T1000 (cell line): ENCODE measurements around the gene SULT1C4.
"Not testable (repeated sequence)": the region's sequence is repeated elsewhere in the genome, so short reads cannot be mapped to it uniquely, and the experiment has no call there.

Experiments used
- DNase-seq: peaks from one replicate; lab custom pipeline; 2025; ENCODE audit warnings: mixed read lengths; lab: John Stamatoyannopoulos, UW

SULT1C4 gene

DNA sequence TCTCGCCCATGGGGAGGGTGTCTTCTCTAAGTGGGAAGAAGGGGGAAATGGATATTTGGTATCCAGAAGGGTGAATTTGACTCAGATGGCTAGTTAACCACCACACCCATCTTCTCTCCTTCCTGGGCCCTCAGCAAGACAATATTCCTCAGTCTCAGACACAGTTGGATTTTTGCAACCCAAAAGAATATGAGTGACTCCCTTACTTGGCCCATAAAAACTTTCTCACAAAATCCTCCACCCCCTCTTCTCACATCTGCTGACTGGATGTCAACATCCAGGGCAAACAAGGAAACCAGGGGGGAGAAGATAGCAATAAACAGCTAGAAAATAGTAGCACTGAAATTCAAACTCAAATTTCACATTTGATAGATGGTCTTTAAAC is 35.9 kb downstream of the SULT1C4 start:
- DNase-seq: no peak

DNA sequence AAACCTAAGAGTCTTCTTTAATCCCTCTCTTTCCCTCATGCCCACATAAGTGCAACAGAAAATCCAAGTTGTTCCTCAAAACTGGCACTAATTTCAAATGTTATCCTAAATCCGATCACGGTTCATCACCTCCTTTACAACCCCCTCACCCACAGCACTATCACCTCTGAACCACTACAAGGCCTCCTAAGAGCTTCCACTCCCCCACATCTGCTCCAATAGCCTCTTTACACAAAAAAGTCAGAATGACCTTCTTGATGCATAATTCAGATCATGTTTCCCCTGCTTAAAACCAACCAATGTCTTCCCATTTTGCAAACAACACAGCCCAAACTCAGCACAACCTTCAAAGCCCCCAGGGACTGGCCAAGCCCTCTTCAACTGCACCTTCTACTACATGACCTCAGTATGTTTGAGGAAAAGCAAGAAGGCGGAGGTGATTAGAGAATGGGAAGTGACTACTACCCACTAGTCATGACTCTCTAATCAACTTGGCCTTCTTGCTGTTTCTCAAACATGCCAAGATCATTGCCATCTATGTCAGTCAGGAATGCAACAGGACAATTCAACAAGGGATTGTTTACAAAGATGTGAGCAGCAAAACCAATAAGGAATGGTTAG is 36.6 kb downstream of the SULT1C4 start:
- no peak for DNase-seq

DNA sequence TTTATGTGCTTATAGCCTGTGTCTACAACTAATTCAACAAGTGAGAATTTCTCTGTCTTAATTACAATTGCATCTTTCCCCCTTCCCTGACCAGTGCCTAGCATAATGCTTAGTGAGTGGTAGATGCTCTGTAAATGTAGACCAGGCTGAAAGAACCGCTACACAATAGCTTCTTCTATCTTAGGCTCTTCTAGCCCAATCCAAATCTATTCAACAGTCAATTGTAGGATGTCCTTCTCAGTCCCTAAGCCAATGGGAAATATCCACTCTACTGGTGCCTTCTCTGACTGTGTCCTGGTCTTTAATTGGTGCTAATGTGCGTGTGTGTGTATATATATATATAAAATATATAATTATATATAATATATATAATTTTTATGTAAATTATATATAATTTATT is 37.2 kb downstream of the SULT1C4 start:
- no peak for DNase-seq

DNA sequence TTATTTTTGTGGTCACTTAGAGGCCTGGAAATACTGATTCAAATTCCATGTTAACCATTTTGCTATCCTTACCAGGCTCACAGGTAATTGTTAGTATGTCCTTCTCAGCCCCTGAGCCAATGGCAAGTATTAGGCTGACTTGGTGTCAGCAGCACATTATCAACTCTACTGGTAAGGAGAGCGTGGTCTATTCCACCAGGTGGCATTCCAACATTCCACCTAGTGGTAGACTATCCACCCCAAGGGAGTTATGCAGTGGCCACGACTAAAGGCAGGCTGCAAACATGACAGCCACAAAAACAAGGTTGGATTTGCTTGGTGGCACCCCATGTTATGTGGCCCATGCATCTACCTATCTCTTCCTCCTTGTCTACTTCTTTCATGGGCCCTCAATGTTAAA is 39.5 kb downstream of the SULT1C4 start:
- no peak for DNase-seq

DNA sequence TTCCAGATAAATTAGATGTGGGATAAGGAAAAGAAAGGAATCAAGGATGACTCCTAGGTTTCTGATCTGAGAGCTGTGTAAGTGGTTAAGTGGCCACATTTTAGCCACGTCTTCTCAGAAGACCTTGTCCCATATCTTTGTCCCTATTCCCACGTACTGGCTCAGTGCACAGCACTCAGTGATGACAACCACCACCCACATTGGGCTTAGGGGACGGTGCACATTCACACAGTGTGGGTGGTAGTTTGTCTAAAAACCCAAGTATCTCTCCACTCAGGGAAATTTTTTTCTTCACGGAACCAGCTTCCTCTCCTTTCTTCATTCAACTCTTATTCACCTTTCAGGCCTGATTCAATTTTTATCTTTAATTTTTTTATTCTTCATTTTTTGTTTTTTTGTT is 40.7 kb downstream of the SULT1C4 start:
- no peak for DNase-seq

DNA sequence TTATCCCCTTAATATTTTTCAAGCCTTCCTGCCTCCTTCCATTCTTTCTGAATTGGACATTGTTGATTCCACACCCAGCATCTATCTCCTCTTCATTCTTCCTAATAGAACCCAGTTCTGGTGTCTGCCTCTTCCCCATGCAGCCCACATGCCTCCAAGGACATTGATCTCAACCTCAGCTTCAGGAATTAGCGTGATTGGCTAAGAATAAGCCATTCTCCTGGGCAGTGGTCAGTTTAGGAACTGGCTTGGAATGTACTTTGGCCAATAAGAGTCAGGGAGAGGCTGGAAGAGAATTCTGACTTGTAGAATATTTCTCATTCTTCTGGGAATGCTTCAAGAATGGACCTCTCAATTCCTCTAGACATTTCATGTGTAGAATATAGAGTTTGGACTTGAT is 45.3 kb downstream of the SULT1C4 start:
- no peak for DNase-seq

DNA sequence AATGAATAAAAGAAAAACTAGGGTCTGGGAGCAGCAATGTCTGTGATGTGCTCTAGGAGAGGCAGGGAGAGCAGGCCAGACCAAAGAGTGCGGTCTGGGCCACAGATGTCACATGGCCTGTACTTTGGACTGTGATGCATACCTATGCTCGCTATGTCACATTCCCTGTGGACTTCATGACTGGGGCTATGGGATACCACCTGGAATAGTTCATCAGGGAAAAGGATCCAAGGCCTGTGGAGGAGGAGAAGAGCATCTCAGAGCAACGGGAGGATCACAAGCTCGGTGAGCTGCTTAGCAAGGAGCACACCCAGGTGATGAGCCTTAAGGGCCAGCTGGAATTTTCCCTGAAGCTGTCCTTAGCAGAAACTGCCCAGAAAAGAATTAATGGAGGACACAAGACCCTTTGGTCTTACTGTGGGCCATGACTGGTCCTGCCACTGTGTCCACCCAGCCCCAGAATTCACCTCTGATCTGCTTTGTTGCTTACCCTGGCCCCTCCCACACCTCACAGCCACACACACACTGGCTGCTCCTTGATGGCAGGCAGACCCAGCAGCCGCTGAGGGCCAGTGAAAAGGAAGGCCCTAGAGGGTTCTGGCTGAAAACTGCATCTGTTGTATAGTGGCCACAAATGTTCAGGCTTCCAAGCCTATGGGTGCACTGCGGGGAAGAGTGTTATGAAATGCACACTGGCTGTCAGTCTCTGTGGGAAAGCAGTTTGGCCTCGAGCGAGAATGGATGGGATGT is 45.9 kb downstream of the SULT1C4 start:
- DNase-seq: no peak

DNA sequence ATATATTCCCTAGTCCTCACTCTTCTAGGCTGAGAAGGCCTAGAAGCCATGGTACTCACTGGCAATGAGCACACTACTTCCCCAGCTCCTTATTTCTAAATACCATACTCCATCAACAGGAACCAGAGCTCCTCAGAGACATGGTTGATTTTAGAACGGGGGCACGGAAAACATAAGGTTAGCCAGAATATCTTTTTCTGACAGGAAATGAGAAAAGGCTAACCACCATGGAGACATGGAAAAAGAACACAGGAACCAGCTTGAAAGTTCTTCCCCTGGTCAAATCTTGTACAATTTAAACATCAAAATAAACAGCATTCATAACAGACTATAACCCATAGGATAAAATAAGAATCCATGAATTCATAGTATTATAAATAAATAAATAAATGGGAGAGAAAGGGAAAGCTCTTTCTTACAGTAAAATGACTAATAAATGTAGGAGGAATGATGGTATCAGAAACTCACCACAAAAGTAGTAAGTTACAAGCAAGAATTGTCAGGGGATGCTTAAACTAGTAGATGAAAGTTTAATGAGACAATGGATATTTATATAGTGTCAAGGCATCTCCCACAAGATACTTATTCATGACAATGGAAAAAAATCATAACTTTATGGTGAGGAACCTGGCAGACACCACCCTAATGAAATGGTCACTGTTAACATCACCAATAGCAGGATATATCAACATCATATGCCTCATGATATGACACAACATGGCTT is 50.7 kb downstream of the SULT1C4 start:
- DNase-seq: no peak

DNA sequence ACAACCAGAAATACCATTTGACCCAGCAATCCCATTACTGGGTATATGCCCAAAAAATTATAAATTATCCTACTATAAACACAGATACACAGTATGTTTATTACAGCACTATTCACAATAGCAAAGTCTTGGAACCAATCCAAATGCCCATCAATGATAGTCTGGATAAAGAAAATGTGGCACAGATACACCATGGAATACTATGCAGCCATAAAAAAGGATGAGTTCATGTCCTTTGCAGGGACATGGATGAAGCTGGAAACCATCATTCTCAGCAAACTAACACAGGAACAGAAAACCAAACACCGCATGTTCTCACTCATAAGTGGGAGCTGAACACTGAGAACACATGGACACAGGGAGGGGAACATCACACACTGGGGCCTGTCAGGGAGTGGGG is 57.8 kb downstream of the SULT1C4 start:
- DNase-seq: not testable (repeated sequence)

DNA sequence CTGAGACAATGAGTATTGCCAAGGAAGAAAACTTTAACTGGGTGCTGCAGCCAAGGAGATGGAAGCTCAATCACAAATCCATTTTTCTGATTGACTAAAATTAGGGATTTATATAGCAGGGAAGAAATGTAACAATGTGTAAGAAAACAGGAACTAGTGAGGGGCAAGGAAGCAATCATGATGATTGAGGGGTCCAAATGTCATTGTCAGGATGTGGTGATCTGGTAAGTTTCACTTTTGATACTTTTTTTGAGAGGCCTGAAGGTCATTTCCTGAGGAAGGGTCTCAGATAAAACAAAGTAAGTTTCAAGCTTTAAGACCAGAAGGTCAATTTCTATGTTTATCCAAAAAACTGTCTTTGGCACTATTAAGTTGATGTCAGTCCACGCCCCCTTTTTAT is 59.2 kb downstream of the SULT1C4 start:
- no peak for DNase-seq
